ENCODE measurements around the gene ZNF311. TPM values are rescaled to one million over a fixed set of nuclear protein-coding genes. Genes with fewer than 3 reads are reported as not detected.
A peak's percentile ranks its signal among the peaks of the same experiment; 100 is the strongest.
"Not testable (repeated sequence)": the region's sequence is repeated elsewhere in the genome, so short reads cannot be mapped to it uniquely, and the experiment has no call there.

ZNF311 gene
- total RNA-seq, 3 donors from 2014 or later: 0.96 to 3.7 (median 2.0) TPM

DNA sequence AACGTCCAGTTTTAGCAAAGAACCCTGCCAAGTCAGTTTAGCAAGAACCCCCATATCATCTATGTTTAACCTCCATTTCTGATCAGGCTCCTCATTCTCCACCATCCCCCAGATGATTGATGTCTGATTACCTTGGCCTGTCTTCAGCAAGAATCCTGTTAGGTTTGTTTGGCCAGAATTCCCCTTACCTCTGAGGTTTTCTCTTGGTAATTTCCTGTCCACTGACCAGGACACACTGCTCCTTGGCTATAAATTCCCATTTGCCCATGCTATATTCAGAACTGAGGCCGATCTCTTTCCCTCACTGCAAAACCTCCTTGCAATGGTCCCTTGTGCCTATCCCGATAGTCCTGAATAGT, 27.0 kb downstream of the ZNF311 start:
- no peak overlapping the region for H3K27ac ChIP-seq
- TF ChIP-seq POLR2A (IDR thresholded peaks at IDR 0.05): no peak
- no peak for TF ChIP-seq POLR2AphosphoS5 (IDR thresholded peaks at IDR 0.05)
- TF ChIP-seq CTCF (IDR thresholded peaks at IDR 0.05): no peak
- no peaks in the 10 kb centered on the region for H3K4me1 ChIP-seq
- H3K4me3 ChIP-seq: no peak overlapping the region
- H3K9me3 ChIP-seq: no peaks in the 10 kb centered on the region
- intact Hi-C loops (cut with DNase I; ENCODE audit: low total_unique reads): no loop called here
- DNase-seq (ENCODE audit: low spot score in 2 of 2): no peak
- H3K27me3 ChIP-seq: no peaks in the 10 kb centered on the region
- no peaks in the 10 kb centered on the region for H3K36me3 ChIP-seq

GRCh38 chr6:28977341-28978132, 27.6 kb downstream of the ZNF311 start:
- Histone ChIP-seq H3K27me3 (no peaks in the 10 kb centered on the region), H3K4me1 (no peaks in the 10 kb centered on the region), H3K4me3 (peak overlapping the region; percentile 31 to 58 (median 34)), H3K36me3 (no peaks in the 10 kb centered on the region), H3K27ac (peak overlapping the region in 1 of 2 donors; percentile 9), H3K9me3 (no peaks in the 10 kb centered on the region)
- no peak for TF ChIP-seq POLR2AphosphoS5 (IDR thresholded peaks at IDR 0.05)
- no peak for TF ChIP-seq CTCF (IDR thresholded peaks at IDR 0.05)
- TF ChIP-seq POLR2A (IDR thresholded peaks at IDR 0.05): no peak
- no peak for DNase-seq (ENCODE audit: low spot score in 2 of 2)
- intact Hi-C loops (cut with DNase I; ENCODE audit: low total_unique reads): no loop called here

DNA sequence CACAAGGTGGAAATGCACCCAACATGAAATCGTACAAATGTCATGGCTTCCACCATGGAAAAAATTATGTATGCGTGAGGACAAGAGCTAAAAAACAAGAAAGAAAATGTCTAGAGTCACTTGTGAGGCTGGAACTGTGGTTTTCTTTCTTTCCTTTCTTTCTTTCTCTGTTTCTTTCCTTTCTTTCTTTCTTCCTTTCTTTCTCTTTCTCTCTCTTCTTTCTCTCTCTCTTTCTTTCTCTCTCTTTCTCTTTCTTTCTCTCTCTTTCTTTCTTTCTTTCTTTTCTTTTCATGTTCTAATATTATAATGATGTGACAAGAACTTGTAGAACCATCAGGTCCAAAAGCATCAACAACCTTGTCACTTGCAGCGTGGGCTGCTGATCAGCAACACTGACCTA, 28.4 kb downstream of the ZNF311 start:
- DNase-seq (ENCODE audit: low spot score in 2 of 2): no peak
- TF ChIP-seq POLR2AphosphoS5 (IDR thresholded peaks at IDR 0.05) (no peak), CTCF (IDR thresholded peaks at IDR 0.05) (no peak), POLR2A (IDR thresholded peaks at IDR 0.05) (no peak)
- Histone ChIP-seq H3K4me3 (no peak overlapping the region), H3K4me1 (no peaks in the 10 kb centered on the region), H3K36me3 (no peaks in the 10 kb centered on the region), H3K27ac (no peak overlapping the region), H3K27me3 (no peaks in the 10 kb centered on the region), H3K9me3 (no peaks in the 10 kb centered on the region)
- intact Hi-C loops (cut with DNase I; ENCODE audit: low total_unique reads): no loop called here

GRCh38 chr6:28974505-28974904, 30.6 kb downstream of the ZNF311 start:
- H3K9me3 ChIP-seq: no peaks in the 10 kb centered on the region
- no peak overlapping the region for H3K4me3 ChIP-seq
- no peaks in the 10 kb centered on the region for H3K27me3 ChIP-seq
- no peaks in the 10 kb centered on the region for H3K4me1 ChIP-seq
- H3K27ac ChIP-seq: no peak overlapping the region
- intact Hi-C loops (cut with DNase I; ENCODE audit: low total_unique reads): no loop called here
- no peaks in the 10 kb centered on the region for H3K36me3 ChIP-seq
- TF ChIP-seq POLR2A (IDR thresholded peaks at IDR 0.05) (no peak), CTCF (IDR thresholded peaks at IDR 0.05) (no peak), POLR2AphosphoS5 (IDR thresholded peaks at IDR 0.05) (no peak)
- DNase-seq (ENCODE audit: low spot score in 2 of 2): no peak

GRCh38 chr6:28970056-28970455, 35.1 kb downstream of the ZNF311 start:
- H3K4me1 ChIP-seq; H3K9me3 ChIP-seq; H3K36me3 ChIP-seq; DNase-seq (ENCODE audit: low spot score in 2 of 2); H3K27me3 ChIP-seq; intact Hi-C loops (cut with DNase I; ENCODE audit: low total_unique reads); H3K27ac ChIP-seq; H3K4me3 ChIP-seq: not testable (repeated sequence)

Data from breast epithelium (tissue), 4 donors.